GM23338 (cell line): ENCODE data around the gene KRT2. TPM values are rescaled to one million over a fixed set of nuclear protein-coding genes. Genes with fewer than 3 reads are reported as not detected.

Experiments used
- ATAC-seq: fragments of 200-7000 bp; cut with Tn5 transposase; 3 replicates; pipeline ENCODE4 v1.9.1; 2020
- DNase-seq: peaks from one replicate; pipeline ENCODE4 v3.0.0-alpha.2; 2015; ENCODE audit warnings: low spot score
- H2AFZ ChIP-seq: fragments of 200-600 bp; sonication (generic); 2 replicates; pipeline ENCODE4 v1.8.0; 2016; ENCODE audit warnings: antibody characterized with exemption, mild to moderate bottlenecking, moderate library complexity
- H3F3A ChIP-seq: fragments of 200-600 bp; sonication (generic); replicated peaks from 2 replicates; pipeline ENCODE4 v1.8.0; 2017; ENCODE audit warnings: antibody characterized with exemption, mixed run types, low read depth
- H3K27ac ChIP-seq: fragments of 200-600 bp; sonication (generic); 2 replicates; pipeline ENCODE4 v1.6.1; 2016; ENCODE audit warnings: low read depth
- H3K27me3 ChIP-seq: fragments of 200-600 bp; sonication (generic); 2 replicates; pipeline ENCODE4 v1.8.0; 2016; ENCODE audit warnings: mild to moderate bottlenecking, mixed run types, moderate library complexity; ENCODE audit not compliant: insufficient read depth
- H3K36me3 ChIP-seq: fragments of 200-600 bp; sonication (generic); 2 replicates; pipeline ENCODE4 v1.8.0; 2016; ENCODE audit warnings: mild to moderate bottlenecking; ENCODE audit not compliant: insufficient read depth
- H3K4me1 ChIP-seq: fragments of 200-600 bp; sonication (generic); 2 replicates; pipeline ENCODE4 v1.8.0; 2016; ENCODE audit warnings: mild to moderate bottlenecking, moderate library complexity; ENCODE audit not compliant: insufficient read depth
- H3K4me2 ChIP-seq: fragments of 200-600 bp; sonication (generic); 2 replicates; pipeline ENCODE4 v1.7.1; 2017; ENCODE audit warnings: mixed run types
- H3K4me3 ChIP-seq: fragments of 200-600 bp; sonication (generic); 2 replicates; pipeline ENCODE4 v1.6.1; 2016; ENCODE audit warnings: mixed run types
- H3K79me2 ChIP-seq: fragments of 200-600 bp; sonication (generic); replicated peaks from 2 replicates; pipeline ENCODE4 v1.8.0; 2017; ENCODE audit warnings: mild to moderate bottlenecking; ENCODE audit not compliant: insufficient read depth
- H3K9me2 ChIP-seq: fragments of 200-600 bp; sonication (generic); 2 replicates; pipeline ENCODE4 v1.8.0; 2017; ENCODE audit not compliant: insufficient read depth
- H4K20me1 ChIP-seq: fragments of 200-600 bp; sonication (generic); replicated peaks from 2 replicates; pipeline ENCODE4 v1.8.0; 2017; ENCODE audit warnings: mild to moderate bottlenecking; ENCODE audit not compliant: insufficient read depth
- H3K27ac Mint-ChIP-seq: 2 replicates; pipeline ENCODE4 v1.8.0; 2020; ENCODE audit warnings: inconsistent platforms, mild to moderate bottlenecking, moderate library complexity, mixed read lengths
- H3K27me3 Mint-ChIP-seq: 3 replicates; pipeline ENCODE4 v1.8.0; 2022; ENCODE audit warnings: low read depth, mild to moderate bottlenecking, moderate library complexity, mixed read lengths, inconsistent platforms; ENCODE audit not compliant: insufficient read depth, poor library complexity
- H3K36me3 Mint-ChIP-seq: 3 replicates; pipeline ENCODE4 v1.8.0; 2021; ENCODE audit warnings: low read depth, mild to moderate bottlenecking, inconsistent platforms, moderate library complexity, mixed read lengths
- H3K4me1 Mint-ChIP-seq: 3 replicates; pipeline ENCODE4 v1.8.0; 2020; ENCODE audit warnings: mild to moderate bottlenecking, inconsistent platforms, mixed read lengths
- H3K4me3 Mint-ChIP-seq: 3 replicates; pipeline ENCODE4 v1.8.0; 2021; ENCODE audit warnings: moderate library complexity, mild to moderate bottlenecking, inconsistent platforms, mixed read lengths
- H3K9me3 Mint-ChIP-seq: 3 replicates; pipeline ENCODE4 v1.8.0; 2020; ENCODE audit warnings: moderate library complexity, mild to moderate bottlenecking, inconsistent platforms, mixed read lengths
- EZH2phosphoT487 ChIP-seq: fragments of 200-600 bp; sonication (generic); IDR thresholded peaks from one replicate; pipeline ENCODE4 v1.8.1; 2018; ENCODE audit warnings: antibody characterized with exemption; ENCODE audit not compliant: unreplicated experiment
- JUNB ChIP-seq: IDR thresholded peaks from one replicate; pipeline ENCODE4 v1.6.1; 2016; ENCODE audit warnings: antibody characterized with exemption; ENCODE audit not compliant: unreplicated experiment
- NANOG ChIP-seq: IDR thresholded peaks from 2 replicates; pipeline ENCODE4 v1.6.1; 2016; ENCODE audit warnings: antibody characterized with exemption, borderline replicate concordance
- POLR2AphosphoS5 ChIP-seq: IDR thresholded peaks from 2 replicates; pipeline ENCODE4 v1.6.1; 2016; ENCODE audit warnings: antibody characterized with exemption, low read depth
- STAT1 ChIP-seq: IDR thresholded peaks from one replicate; pipeline ENCODE4 v1.6.1; 2016; ENCODE audit warnings: antibody characterized with exemption; ENCODE audit not compliant: unreplicated experiment
- ZNF114 ChIP-seq: fragments of 250-450 bp; sonication (Bioruptor Pico); IDR thresholded peaks from 2 replicates; pipeline ENCODE4 v1.5.0; 2020; ENCODE audit warnings: mild to moderate bottlenecking, moderate library complexity
- ZNF331 ChIP-seq: fragments of 250-450 bp; sonication (Bioruptor Pico); IDR thresholded peaks from 2 replicates; pipeline ENCODE4 v1.5.0; 2020; ENCODE audit warnings: low read depth, mild to moderate bottlenecking, moderate library complexity
- ZNF462 ChIP-seq: fragments of 250-450 bp; sonication (Bioruptor Pico); IDR thresholded peaks from 2 replicates; pipeline ENCODE4 v1.5.0; 2020; ENCODE audit warnings: mild to moderate bottlenecking, moderate library complexity
- polyA plus RNA-seq: library from polyadenylated mRNA; unstranded; fragments of >200 nt; fragmentation: Nextera tagmentation; extraction: Ambion mirVana; gene quantifications from 2 replicates; pipeline ENCODE4 v1.2.1, GENCODE V29; 2016
- total RNA-seq: library from RNA; depleted of rRNA; stranded (reverse); fragments of >200 nt; shearing (Covaris generic); gene quantifications from 2 replicates; pipeline ENCODE4 v1.2.3, GENCODE V29; 2014

KRT2 gene
- total and polyA plus RNA-seq, 2 experiments from 2014 or later: not detected

DNA sequence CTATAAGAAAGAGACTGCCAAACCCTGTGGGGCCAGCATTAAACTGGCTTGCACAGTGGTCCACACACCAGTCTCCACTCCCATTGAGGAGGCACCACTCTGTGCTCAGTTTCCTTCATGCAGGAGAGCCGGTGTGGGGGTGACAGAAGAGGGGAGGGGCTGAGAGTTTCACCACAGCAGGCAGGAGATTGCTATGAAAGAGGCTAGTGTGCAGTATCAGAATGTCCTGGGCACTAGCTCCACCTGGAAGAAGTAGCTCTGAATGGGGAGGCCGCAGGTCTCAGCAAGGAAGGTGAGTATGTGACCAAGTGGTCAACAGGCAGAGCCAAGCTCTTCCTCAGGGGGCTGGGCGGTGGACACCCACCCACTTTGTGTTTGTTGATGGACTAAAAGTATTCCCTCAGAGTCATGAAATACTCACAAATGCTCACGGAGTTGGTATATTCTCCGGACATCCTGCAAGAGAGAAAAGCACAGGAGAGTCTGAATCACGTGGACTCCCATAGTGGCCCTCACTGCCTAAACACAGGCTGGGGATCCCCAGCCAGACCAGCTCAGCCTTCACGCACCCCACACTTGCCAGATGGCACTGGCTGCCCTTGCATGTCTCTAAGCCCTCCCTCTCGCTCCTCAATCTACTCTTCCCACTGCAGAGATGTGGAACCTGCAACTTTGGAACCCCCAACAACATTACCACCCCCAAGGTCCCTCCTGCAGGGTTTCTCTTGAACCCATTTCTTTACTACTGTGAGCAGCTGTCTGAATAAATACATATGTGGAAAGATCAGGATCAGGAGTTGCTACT, 43.0 kb downstream of the KRT2 start:
- Mint-ChIP-seq H3K27ac (no peak overlapping the region), H3K9me3 (no peaks in the 10 kb centered on the region), H3K4me3 (no peak overlapping the region), H3K27me3 (peaks cover 2% of the 10 kb centered on the region), H3K4me1 (no peaks in the 10 kb centered on the region), H3K36me3 (no peaks in the 10 kb centered on the region)
- Histone ChIP-seq H3K27ac (no peak overlapping the region), H4K20me1 (no peaks in the 10 kb centered on the region), H3K27me3 (no peaks in the 10 kb centered on the region), H3K79me2 (no peaks in the 10 kb centered on the region), H3K9me2 (0 out of 2 replicates have a peak, but pooled peaks cover 5% of the 10 kb centered on the region), H2AFZ (no peak overlapping the region), H3K4me3 (no peak overlapping the region), H3F3A (no peaks in the 10 kb centered on the region), H3K4me2 (no peak overlapping the region), H3K36me3 (no peaks in the 10 kb centered on the region), H3K4me1 (no peaks in the 10 kb centered on the region)
- DNase-seq: no peak
- no peak for TF ChIP-seq ZNF331 (CRISPR knock-in tag)
- TF ChIP-seq NANOG: no peak
- no peak for TF ChIP-seq POLR2AphosphoS5
- no peak for TF ChIP-seq JUNB
- no peak for TF ChIP-seq ZNF114 (CRISPR knock-in tag)
- no peak for TF ChIP-seq EZH2phosphoT487
- TF ChIP-seq STAT1: no peak
- no peak for ATAC-seq

DNA sequence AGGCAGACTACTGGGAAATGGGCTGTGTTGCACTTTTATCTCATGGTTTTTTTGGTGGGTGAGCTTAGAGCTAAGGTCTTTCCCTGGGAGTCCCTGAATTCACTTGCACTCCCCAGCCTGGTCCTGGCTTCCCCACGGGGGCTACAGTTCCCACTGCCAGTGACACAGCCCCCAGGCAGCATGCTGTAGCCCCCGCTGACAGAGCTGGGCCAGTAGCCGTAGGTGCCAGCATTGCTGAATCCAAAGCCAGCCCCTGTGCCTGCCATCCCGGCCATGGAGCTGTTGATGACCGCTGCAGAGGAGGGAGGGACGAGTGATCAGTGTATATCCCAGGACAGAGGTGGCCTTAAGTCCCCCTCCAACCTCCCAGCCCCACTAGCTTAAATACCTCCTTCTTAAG, 43.9 kb downstream of the KRT2 start:
- Histone ChIP-seq H3K27ac (no peak overlapping the region), H3K27me3 (no peaks in the 10 kb centered on the region), H3K4me1 (no peaks in the 10 kb centered on the region), H3K4me3 (no peak overlapping the region), H2AFZ (no peak overlapping the region), H3K4me2 (no peak overlapping the region), H4K20me1 (no peaks in the 10 kb centered on the region), H3K36me3 (no peaks in the 10 kb centered on the region), H3K79me2 (no peaks in the 10 kb centered on the region), H3K9me2 (0 out of 2 replicates have a peak, but pooled peaks cover 5% of the 10 kb centered on the region), H3F3A (no peaks in the 10 kb centered on the region)
- ATAC-seq (no peak), DNase-seq (no peak)
- Mint-ChIP-seq H3K36me3 (no peaks in the 10 kb centered on the region), H3K4me3 (no peak overlapping the region), H3K27ac (no peak overlapping the region), H3K9me3 (no peaks in the 10 kb centered on the region), H3K4me1 (no peaks in the 10 kb centered on the region), H3K27me3 (peaks cover 2% of the 10 kb centered on the region)
- TF ChIP-seq STAT1: no peak
- no peak for TF ChIP-seq ZNF462 (CRISPR knock-in tag)
- TF ChIP-seq ZNF114 (CRISPR knock-in tag): no peak
